ENCODE data around the gene IMMT. TPM values are rescaled to one million over a fixed set of nuclear protein-coding genes. Genes with fewer than 3 reads are reported as not detected.

Gene IMMT
- total and polyA plus RNA-seq, 2 of the 8 experiments (the other 6 are each of a cell fraction or from before 2014, with no cell fraction given), result 37.7 to 103 TPM

GRCh38 chr2:86227685-86228084 is 32.4 kb upstream of the IMMT start:
- H4K8ac ChIP-seq (ENCODE audit: extremely low read depth, insufficient read depth, low read length), result no peak overlapping the region
- WGBS, 2 experiments (ENCODE audit: extremely low coverage in 1 of 2, insufficient coverage in 1 of 2, insufficient read length in 1 of 2, insufficient replicate concordance in 2 of 2, low coverage in 1 of 2, low lambda C conversion rate in 2 of 2, missing lambda C conversion rate in 1 of 2), result 91% methylated on average over 2 of the region's 2 CpGs; no CpG with 5 or more reads in 1 of the 2 experiments
- no peak overlapping the region for H2BK15ac ChIP-seq (ENCODE audit: low read length)
- H3K9ac ChIP-seq (replicated peaks in 1 of 4; ENCODE audit: extremely low read depth in 1 of 4, low read depth in 3 of 4, low read length in 3 of 4), result no peak overlapping the region
- H4K5ac ChIP-seq (ENCODE audit: insufficient read length, low read depth, low read length), result no peak overlapping the region
- H4K91ac ChIP-seq (replicated peaks; ENCODE audit: insufficient read length, low read length), result no peak overlapping the region
- TF ChIP-seq JUN (IDR thresholded peaks at IDR 0.05; ENCODE audit: low read depth, low read length) (no peak), PHF8 (conservative IDR thresholded peaks at IDR 0.05; ENCODE audit: low read depth, low read length) (no peak), CBX8 (IDR thresholded peaks at IDR 0.05; ENCODE audit: borderline replicate concordance, low read depth, low read length) (no peak), RBBP5 (IDR thresholded peaks at IDR 0.05; ENCODE audit: borderline replicate concordance, low read depth, low read length) (no peak), NANOG (IDR thresholded peaks at IDR 0.05; ENCODE audit: insufficient read depth, low read depth, low read length, poor library complexity, severe bottlenecking) (no peak)
- H3K23ac ChIP-seq (ENCODE audit: insufficient read length), result no peak overlapping the region
- H2AK5ac ChIP-seq (ENCODE audit: low read depth, low read length), result no peak overlapping the region
- H2BK120ac ChIP-seq (replicated peaks; ENCODE audit: low read depth, low read length), result no peak overlapping the region
- H3K27me3 ChIP-seq (replicated peaks in 1 of 4; ENCODE audit: control insufficient read depth in 3 of 4, extremely low read depth in 1 of 4, insufficient read depth in 3 of 4, low read length in 3 of 4), result no peaks in the 10 kb centered on the region
- H2BK5ac ChIP-seq (ENCODE audit: low read depth, low read length), result no peak overlapping the region
- H3K4me1 ChIP-seq (replicated peaks in 1 of 4; ENCODE audit: control insufficient read depth in 3 of 4, insufficient read depth in 4 of 4, low read length in 3 of 4), result peaks cover 2 to 6% (median 4%) of the 10 kb centered on the region in 4 experiments; a peak in 4 of 7 replicates
- DNase-seq (ENCODE audit: low read depth in 1 of 2, low spot score in 2 of 2) (no peak), FAIRE-seq (no peak)
- H2AFZ ChIP-seq (ENCODE audit: low read length), result no peak overlapping the region
- H3K36me3 ChIP-seq (ENCODE audit: control insufficient read depth in 2 of 4, insufficient read depth in 4 of 4, low read length in 3 of 4), result no peaks in the 10 kb centered on the region
- H3K79me1 ChIP-seq (ENCODE audit: low read depth, low read length), result no peaks in the 10 kb centered on the region
- no peaks in the 10 kb centered on the region for H4K20me1 ChIP-seq (replicated peaks in 1 of 2; ENCODE audit: control insufficient read depth in 1 of 2, insufficient read depth in 2 of 2, low read length in 2 of 2)
- H3K27ac ChIP-seq (ENCODE audit: low read depth, low read length), result no peak overlapping the region
- no peak overlapping the region for H3K4me3 ChIP-seq (ENCODE audit: extremely low read depth in 1 of 4, insufficient read depth in 2 of 4, low read depth in 3 of 4, low read length in 4 of 4)
- POLR2A ChIA-PET (ENCODE audit: partially characterized antibody), result no interaction called here
- no peak overlapping the region for H2BK12ac ChIP-seq (ENCODE audit: low read depth, low read length)
- no peak overlapping the region for H3K4ac ChIP-seq (replicated peaks; ENCODE audit: insufficient read length, low read depth, low read length)
- no peak overlapping the region for H3K18ac ChIP-seq (ENCODE audit: extremely low read depth, low read length)
- CTCF ChIA-PET (ENCODE audit: partially characterized antibody), result interaction anchor here (0.7 to 1.4 kb wide), 3 partner anchors 16 to 71 kb away, joined by 3 to 7 read pairs (median 5); no protein-coding TSS in a partner anchor
- H3K9me3 ChIP-seq (ENCODE audit: insufficient read depth in 2 of 2, low read depth in 1 of 2, low read length in 1 of 2), result no peaks in the 10 kb centered on the region
- H3K4me2 ChIP-seq (ENCODE audit: insufficient read depth in 1 of 2, low read depth in 2 of 2, low read length in 2 of 2), result no peak overlapping the region
- H3K56ac ChIP-seq (replicated peaks; ENCODE audit: insufficient read length, low read depth, low read length), result no peak overlapping the region
- H2BK20ac ChIP-seq (ENCODE audit: low read length), result no peak overlapping the region
- no peaks in the 10 kb centered on the region for H3K23me2 ChIP-seq (ENCODE audit: low read depth, low read length)
- no peak overlapping the region for H3K14ac ChIP-seq (ENCODE audit: insufficient read length)
- H3K79me2 ChIP-seq (ENCODE audit: control insufficient read depth in 1 of 2, insufficient read depth in 2 of 2, low read length in 2 of 2), result no peaks in the 10 kb centered on the region

All from H1 (cell line).